Osteoblast (primary cell): ENCODE measurements around the gene CNTRL. TPM values are rescaled to one million over a fixed set of nuclear protein-coding genes. Genes with fewer than 3 reads are reported as not detected.

Source experiments
- DNase-seq: peaks from one replicate; pipeline ENCODE4 v3.0.0; 2011; ENCODE audit warnings: low spot score, mixed read lengths; ENCODE audit not compliant: insufficient read length; ENCODE audit errors: missing footprints
- H2AFZ ChIP-seq: 2 replicates; pipeline ENCODE4 v1.6.0; 2011; ENCODE audit warnings: mild to moderate bottlenecking, low read length
- H3K27ac ChIP-seq: 2 replicates; pipeline ENCODE4 v1.5.1; 2011; ENCODE audit warnings: mild to moderate bottlenecking, low read depth, low read length, moderate library complexity
- H3K27me3 ChIP-seq: 2 replicates; pipeline ENCODE4 v1.6.0; 2012; ENCODE audit warnings: mild to moderate bottlenecking, control low read depth, inconsistent platforms, low read length, moderate library complexity; ENCODE audit not compliant: insufficient read depth
- H3K36me3 ChIP-seq: 2 replicates; pipeline ENCODE4 v1.5.1; 2011; ENCODE audit warnings: mild to moderate bottlenecking, low read length, control low read depth, moderate library complexity; ENCODE audit not compliant: insufficient read depth
- H3K4me1 ChIP-seq: 2 replicates; pipeline ENCODE4 v1.5.1; 2011; ENCODE audit warnings: mild to moderate bottlenecking, low read length, control low read depth, moderate library complexity; ENCODE audit not compliant: insufficient read depth
- H3K4me2 ChIP-seq: 2 replicates; pipeline ENCODE4 v1.6.0; 2011; ENCODE audit warnings: mild to moderate bottlenecking, low read length; ENCODE audit not compliant: insufficient read depth
- H3K4me3 ChIP-seq: fragments of 200-600 bp; sonication (generic); 3 replicates; pipeline ENCODE4 v1.5.1; 2012; ENCODE audit warnings: mild to moderate bottlenecking, low read length, inconsistent platforms; ENCODE audit not compliant: insufficient read depth
- H3K79me2 ChIP-seq: 2 replicates; pipeline ENCODE4 v1.6.0; 2012; ENCODE audit warnings: mild to moderate bottlenecking, low read length, control low read depth, inconsistent platforms; ENCODE audit not compliant: insufficient read depth
- H3K9me3 ChIP-seq: 2 replicates; pipeline ENCODE4 v1.5.1; 2011; ENCODE audit warnings: low read depth, low read length, control low read depth
- H4K20me1 ChIP-seq: 2 replicates; pipeline ENCODE4 v1.6.0; 2012; ENCODE audit warnings: mild to moderate bottlenecking, low read length, control low read depth; ENCODE audit not compliant: insufficient read depth
- CTCF ChIP-seq: IDR thresholded peaks from 2 replicates; pipeline ENCODE4 v1.5.1; 2011; ENCODE audit warnings: mild to moderate bottlenecking, low read depth, low read length, moderate library complexity; ENCODE audit errors: extremely low read depth
- total RNA-seq: library from RNA; depleted of rRNA; stranded (reverse); fragments of >200 nt; gene quantifications from 2 replicates; pipeline ENCODE4 v1.2.3, GENCODE V29; 2012

Gene CNTRL
- total RNA-seq, 1 donor = 8.7 TPM

- DNase-seq = peak; percentile 89
- Histone ChIP-seq H3K27me3 (no peaks in the 10 kb centered on the region), H3K27ac (peak overlapping the region; percentile 70), H4K20me1 (no peaks in the 10 kb centered on the region), H3K79me2 (no peaks in the 10 kb centered on the region), H2AFZ (peak overlapping the region; percentile 91), H3K36me3 (no peaks in the 10 kb centered on the region), H3K9me3 (no peaks in the 10 kb centered on the region), H3K4me3 (no peak overlapping the region), H3K4me2 (peak overlapping the region; percentile 67), H3K4me1 (peaks cover 7% of the 10 kb centered on the region)
- TF ChIP-seq CTCF = peak; percentile 98
Measured at GRCh38 chr9:121213136-121213806, 138.5 kb downstream of the CNTRL start.

GRCh38 chr9:121214005-121214404 is 139.2 kb downstream of the CNTRL start:
- no peak for DNase-seq
- no peaks in the 10 kb centered on the region for H3K9me3 ChIP-seq
- no peak overlapping the region for H3K27ac ChIP-seq
- no peak overlapping the region for H3K4me3 ChIP-seq
- no peak for TF ChIP-seq CTCF
- no peaks in the 10 kb centered on the region for H3K36me3 ChIP-seq
- no peak overlapping the region for H2AFZ ChIP-seq
- peaks cover 7% of the 10 kb centered on the region for H3K4me1 ChIP-seq
- no peak overlapping the region for H3K4me2 ChIP-seq
- no peaks in the 10 kb centered on the region for H4K20me1 ChIP-seq
- no peaks in the 10 kb centered on the region for H3K79me2 ChIP-seq
- no peaks in the 10 kb centered on the region for H3K27me3 ChIP-seq

GRCh38 chr9:121216271-121216805 is 141.6 kb downstream of the CNTRL start:
- H3K79me2 ChIP-seq = no peaks in the 10 kb centered on the region
- no peak overlapping the region for H2AFZ ChIP-seq
- H3K27me3 ChIP-seq = no peaks in the 10 kb centered on the region
- H3K4me3 ChIP-seq = no peak overlapping the region
- H3K27ac ChIP-seq = no peak overlapping the region
- no peak for TF ChIP-seq CTCF
- H3K9me3 ChIP-seq = no peaks in the 10 kb centered on the region
- no peaks in the 10 kb centered on the region for H3K36me3 ChIP-seq
- no peak for DNase-seq
- no peaks in the 10 kb centered on the region for H4K20me1 ChIP-seq
- peaks cover 7% of the 10 kb centered on the region for H3K4me1 ChIP-seq
- H3K4me2 ChIP-seq = no peak overlapping the region

GRCh38 chr9:121217609-121218292 is 143.0 kb downstream of the CNTRL start:
- peak overlapping the region; percentile 16 for H3K27ac ChIP-seq
- no peaks in the 10 kb centered on the region for H3K27me3 ChIP-seq
- no peaks in the 10 kb centered on the region for H3K79me2 ChIP-seq
- DNase-seq = no peak
- H3K4me2 ChIP-seq = no peak overlapping the region
- peaks cover 8% of the 10 kb centered on the region for H3K4me1 ChIP-seq
- no peak overlapping the region for H2AFZ ChIP-seq
- no peaks in the 10 kb centered on the region for H3K9me3 ChIP-seq
- no peaks in the 10 kb centered on the region for H4K20me1 ChIP-seq
- H3K36me3 ChIP-seq = no peaks in the 10 kb centered on the region
- no peak overlapping the region for H3K4me3 ChIP-seq
- no peak for TF ChIP-seq CTCF
